GM20000 (cell line): ENCODE data around the gene TBC1D2.

Source experiments
- DNase-seq: peaks from one replicate; pipeline ENCODE4 v3.0.0; 2012; ENCODE audit warnings: low spot score
- CTCF ChIP-seq: IDR thresholded peaks from 2 replicates; pipeline ENCODE4 v1.5.1; 2012; ENCODE audit warnings: mild to moderate bottlenecking, control low read depth; ENCODE audit errors: extremely low read depth, missing control alignments

TBC1D2 gene

DNA sequence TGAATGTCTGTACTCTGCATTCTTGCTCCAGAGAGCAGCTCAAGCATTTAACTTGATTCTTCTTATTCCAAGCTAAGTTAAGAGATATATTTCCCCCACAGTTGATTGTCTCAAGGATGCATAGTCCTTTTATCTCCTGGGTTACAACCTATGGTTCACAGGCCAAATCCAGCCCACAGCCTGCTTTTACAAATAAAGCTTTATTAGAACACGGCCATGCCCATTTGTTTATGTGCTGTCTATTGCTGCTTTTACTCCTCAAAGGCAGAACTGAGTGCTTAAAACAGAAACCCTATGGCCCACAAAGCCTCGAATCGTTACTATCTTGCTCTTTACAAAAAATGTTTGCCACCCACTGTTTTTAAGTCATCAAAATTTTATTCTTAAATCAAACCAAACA, 25.8 kb downstream of the TBC1D2 start:
- TF ChIP-seq CTCF = no peak
- DNase-seq = no peak

DNA sequence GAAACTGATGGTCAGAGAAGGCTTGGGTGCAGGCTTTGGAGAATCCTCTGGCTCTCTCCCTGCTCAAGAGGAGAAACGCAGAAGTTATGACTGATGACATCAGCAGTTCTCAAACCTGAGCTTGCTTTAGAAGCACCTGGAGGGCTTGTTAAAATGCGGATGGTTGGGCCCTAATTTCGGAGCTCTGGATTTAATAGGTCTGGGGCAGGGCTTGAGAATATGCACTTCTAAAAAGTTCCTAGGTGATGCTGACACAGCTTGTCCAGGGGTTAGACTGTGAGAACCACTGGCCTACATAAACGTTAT, 26.4 kb downstream of the TBC1D2 start:
- TF ChIP-seq CTCF = no peak
- DNase-seq = no peak

- DNase-seq = no peak
- no peak for TF ChIP-seq CTCF
These were observed 26.9 kb downstream of the TBC1D2 start for GRCh38 chr9:98228392-98229089.

DNA sequence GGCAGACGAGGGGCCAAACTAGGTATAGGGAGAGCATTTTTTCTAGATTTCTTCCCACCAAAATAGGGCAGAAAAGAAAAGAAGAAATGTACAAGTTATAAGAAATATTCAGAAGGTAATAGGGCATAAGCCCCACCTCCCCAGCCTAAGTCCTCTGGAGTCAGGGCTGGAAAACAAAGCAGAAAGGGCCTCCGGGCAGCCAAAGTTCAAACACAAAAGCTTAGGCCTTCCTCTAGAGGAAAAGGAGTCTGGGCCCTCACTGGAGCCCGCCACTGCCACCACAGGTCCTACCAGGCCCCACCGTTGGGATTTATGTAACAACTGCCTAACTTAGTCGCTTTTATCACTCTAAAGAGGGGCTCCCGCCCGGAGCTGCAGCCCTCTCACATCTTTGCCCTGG, 27.6 kb downstream of the TBC1D2 start:
- no peak for TF ChIP-seq CTCF
- no peak for DNase-seq

- no peak for TF ChIP-seq CTCF
- no peak for DNase-seq
These were observed 28.5 kb downstream of the TBC1D2 start for GRCh38 chr9:98226957-98227356.

GRCh38 chr9:98226516-98226915, 28.9 kb downstream of the TBC1D2 start:
- no peak for TF ChIP-seq CTCF
- no peak for DNase-seq

DNA sequence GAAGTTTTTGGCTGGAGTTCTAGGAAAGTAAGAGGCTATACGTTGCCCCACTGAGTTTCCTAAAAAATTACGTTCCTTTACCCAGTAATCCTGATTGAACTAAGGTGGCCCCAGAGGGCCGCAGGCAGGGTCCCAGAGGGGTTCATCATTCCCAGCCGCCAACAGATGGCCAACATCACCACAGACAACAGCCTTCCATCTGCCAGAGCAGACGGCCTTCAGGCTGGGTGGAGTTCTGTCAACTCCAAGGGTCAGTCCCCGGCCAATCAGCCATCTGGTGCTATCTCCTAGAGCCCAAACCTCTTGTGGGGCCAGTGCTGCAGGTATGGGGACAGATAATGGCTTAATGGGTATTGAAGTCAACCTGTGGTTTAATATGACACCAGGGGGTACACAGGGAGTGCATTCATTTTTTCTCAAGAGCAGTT, 30.4 kb downstream of the TBC1D2 start:
- TF ChIP-seq CTCF = no peak
- no peak for DNase-seq
